Cerebellar cortex (tissue), 1 donor: ENCODE results near the gene KIR3DL1.
"Not testable (repeated sequence)": the region's sequence is repeated elsewhere in the genome, so short reads cannot be mapped to it uniquely, and the experiment has no call there.

Experiments used
- DNase-seq: peaks from one replicate; pipeline ENCODE4 v3.0.0-alpha.2; 2015; ENCODE audit warnings: low spot score

Gene KIR3DL1

DNA sequence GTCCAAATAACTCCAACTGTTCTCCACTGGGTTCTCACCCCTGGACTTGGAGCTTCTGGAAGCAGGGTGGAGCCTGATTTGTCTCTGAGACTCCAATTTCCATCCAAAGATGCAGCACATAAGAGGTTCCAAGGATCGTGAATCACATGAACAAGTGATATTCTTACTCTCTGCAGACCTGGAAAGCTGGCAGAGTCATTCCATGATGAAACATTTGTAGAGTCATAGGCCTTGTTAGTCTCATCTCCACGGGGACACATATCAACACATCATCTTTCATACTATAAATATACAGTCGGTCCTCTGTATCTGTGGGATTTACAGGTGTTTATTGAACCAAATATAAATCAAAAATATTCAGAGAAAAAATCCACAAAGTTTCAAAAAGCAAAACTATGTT, 1.7 kb upstream of the KIR3DL1 start:
- not testable (repeated sequence) for DNase-seq

DNA sequence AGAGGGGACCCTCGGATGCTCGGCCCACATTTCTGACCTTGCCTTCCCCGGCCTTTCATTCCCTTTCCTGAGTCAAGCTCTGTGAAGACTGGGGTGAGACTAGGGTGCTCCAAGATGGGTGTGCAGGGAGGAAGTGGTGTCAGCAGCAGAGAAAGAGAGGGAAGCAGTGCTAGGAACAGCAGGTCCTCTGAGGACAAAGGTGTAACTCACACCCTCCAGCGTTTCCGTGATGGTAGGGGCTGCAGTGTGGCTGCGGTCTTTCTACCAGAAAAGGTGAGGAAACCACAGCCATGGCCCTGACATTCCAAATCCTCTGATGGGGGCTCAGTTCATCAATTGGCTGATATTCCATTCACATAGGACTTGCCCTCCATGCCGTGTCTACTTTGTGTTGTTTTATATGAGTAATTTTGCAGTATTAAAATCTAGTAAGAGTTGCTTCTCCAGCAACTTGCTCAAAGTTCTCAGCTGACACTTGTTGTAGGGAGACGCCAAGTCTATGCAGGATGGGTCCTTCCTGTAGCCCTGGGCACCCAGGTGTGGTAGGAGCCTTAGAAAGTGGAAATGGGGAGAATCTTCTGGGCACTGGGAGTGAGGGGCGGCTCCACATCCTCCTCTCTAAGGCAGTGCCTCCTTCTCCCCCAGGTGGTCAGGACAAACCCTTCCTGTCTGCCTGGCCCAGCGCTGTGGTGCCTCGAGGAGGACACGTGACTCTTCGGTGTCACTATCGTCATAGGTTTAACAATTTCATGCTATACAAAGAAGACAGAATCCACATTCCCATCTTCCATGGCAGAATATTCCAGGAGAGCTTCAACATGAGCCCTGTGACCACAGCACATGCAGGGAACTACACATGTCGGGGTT, 1.6 kb downstream of the KIR3DL1 start:
- no peak for DNase-seq

DNA sequence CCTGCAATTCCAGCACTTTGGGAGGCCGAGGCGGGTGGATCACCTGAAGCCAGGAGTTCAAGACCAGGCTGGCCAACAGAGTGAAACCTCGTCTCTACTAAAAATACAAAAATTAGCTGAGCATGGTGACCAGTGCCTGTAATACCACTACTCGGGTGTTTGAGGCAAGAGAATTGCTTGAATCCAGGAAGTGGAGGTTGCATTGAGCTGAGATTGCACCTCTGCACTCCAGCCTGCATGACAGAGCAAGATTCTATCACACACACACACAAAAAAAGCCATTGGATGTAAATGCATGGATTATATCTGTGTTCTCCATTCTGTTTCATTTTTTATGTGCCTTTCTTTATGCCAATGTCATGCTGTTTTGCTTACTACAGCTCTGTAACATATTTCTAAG, 8.1 kb downstream of the KIR3DL1 start:
- not testable (repeated sequence) for DNase-seq

DNA sequence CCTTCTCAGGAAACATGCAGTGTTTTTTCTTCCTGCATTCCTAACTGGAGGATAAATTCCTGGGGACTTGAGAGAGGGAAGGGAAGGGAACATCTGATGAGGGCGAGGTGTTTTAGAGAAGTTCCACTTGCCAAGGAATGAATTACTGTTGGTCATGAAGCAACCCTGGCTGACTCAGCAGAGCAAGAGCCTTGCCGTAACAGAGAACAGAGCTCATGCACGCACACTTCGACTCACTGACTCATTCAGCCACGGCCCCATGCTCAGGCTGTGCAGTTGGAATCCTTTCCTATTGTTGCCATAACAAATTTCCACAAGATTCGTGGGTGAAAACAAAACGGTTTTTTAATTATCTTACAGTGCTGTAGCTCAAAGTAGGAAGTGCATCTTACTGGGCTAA, 9.1 kb downstream of the KIR3DL1 start:
- not testable (repeated sequence) for DNase-seq

DNA sequence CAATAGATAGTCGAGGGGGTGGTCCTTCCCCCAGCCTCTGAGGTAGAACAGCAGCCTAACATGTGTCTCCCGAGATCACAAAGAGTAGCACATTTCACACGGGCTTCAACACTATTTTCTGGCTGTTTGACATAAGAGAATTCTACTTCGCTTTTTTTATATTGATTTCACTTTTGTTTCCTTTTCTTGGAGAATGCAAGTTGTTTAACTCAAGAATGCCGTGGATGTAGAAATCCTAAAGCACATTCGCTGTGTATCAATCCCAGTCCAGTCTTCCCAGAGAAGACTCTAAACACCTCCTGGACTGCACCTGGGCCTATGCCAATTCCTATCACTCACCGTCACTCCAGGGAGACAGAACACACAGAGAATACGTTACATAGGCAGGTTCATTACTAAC, 11.8 kb downstream of the KIR3DL1 start:
- not testable (repeated sequence) for DNase-seq

DNA sequence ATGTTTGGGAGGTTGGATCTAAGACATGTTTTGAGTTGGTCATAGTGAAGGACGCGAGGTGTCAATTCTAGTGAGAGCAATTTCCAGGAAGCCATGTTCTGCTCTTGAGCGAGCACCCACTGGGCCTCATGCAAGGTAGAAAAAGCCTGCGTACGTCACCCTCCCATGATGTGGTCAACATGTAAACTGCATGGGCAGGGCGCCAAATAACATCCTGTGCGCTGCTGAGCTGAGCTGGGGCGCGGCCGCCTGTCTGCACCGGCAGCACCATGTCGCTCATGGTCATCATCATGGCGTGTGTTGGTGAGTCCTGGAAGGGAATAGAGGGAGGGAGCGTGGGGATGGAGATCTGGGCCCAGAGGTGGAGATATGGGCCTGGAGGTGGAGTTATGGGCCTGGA, 16.2 kb downstream of the KIR3DL1 start, which contains the start of gene KIR2DS4:
Gene KIR2DS4 (plus strand): TSS at position 181 of the 400 bp plus-strand sequence.
- DNase-seq = not testable (repeated sequence)

DNA sequence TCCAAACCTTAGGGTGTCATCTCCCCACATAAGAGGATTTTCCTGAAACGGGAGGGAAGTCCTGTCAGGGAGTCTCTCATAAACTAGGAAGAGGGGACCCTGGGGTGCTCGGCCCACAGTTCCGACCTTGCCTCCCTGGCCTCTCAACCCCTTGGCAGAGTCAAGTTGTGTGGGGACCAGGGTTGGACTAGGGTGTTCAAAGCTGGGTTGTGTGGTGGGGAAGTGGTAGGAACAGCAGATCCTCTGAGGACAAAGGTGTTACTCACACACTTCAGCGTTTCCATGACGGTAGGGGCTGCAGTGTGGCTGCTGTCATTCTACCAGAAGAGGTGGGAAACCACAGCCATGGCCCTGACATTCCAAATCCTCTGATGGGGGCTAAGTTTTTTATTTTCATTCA, 18.9 kb downstream of the KIR3DL1 start:
- not testable (repeated sequence) for DNase-seq

DNA sequence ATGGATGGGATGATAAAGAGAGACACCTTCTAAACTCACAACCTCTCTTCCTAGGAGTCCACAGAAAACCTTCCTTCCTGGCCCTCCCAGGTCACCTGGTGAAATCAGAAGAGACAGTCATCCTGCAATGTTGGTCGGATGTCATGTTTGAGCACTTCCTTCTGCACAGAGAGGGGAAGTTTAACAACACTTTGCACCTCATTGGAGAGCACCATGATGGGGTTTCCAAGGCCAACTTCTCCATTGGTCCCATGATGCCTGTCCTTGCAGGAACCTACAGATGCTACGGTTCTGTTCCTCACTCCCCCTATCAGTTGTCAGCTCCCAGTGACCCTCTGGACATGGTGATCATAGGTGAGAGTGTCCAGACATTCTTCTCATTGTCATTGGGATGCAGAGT, 21.3 kb downstream of the KIR3DL1 start:
- DNase-seq = not testable (repeated sequence)

DNA sequence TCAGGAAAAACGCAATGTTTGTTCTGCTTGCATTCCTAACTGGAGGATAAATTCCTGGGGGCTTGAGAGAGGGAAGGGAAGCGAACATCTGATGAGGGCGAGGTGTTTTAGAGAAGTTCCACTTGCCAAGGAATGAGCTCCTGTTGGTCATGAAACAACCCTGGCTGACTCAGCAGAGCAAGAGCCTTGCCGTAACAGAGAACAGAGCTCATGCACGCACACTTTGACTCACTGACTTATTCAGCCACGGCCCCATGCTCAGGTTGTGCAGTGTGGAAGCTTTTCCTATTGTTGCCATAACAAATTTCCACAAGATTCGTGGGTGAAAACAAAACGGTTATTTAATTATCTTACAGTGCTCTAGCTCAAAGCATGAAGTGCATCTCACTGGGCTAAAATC, 26.9 kb downstream of the KIR3DL1 start:
- DNase-seq = not testable (repeated sequence)

DNA sequence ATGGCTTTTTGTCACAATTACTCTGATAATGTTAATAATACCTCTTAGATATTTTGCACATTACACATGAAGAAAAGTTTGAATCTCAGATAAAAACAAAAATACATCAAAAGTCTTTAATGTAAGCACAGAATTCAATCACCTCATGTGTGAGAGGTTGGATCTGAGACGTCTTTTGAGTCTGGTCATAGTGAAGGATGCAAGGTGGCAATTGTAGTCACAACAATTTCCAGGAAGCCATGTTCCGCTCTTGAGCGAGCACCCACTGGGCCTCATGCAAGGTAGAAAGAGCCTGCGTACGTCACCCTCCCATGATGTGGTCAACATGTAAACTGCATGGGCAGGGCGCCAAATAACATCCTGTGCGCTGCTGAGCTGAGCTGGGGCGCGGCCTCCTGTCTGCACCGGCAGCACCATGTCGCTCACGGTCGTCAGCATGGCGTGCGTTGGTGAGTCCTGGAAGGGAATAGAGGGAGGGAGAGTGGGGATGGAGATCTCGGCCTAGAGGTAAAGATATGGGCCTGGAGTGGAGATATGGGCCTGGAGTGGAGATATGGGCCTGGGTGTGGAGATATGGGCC, 33.9 kb downstream of the KIR3DL1 start, which contains the start of gene KIR3DL2:
Gene KIR3DL2 (plus strand): TSS at position 383 of the 580 bp plus-strand sequence. CDS start 33 bp downstream, at position 416.
- not testable (repeated sequence) for DNase-seq

DNA sequence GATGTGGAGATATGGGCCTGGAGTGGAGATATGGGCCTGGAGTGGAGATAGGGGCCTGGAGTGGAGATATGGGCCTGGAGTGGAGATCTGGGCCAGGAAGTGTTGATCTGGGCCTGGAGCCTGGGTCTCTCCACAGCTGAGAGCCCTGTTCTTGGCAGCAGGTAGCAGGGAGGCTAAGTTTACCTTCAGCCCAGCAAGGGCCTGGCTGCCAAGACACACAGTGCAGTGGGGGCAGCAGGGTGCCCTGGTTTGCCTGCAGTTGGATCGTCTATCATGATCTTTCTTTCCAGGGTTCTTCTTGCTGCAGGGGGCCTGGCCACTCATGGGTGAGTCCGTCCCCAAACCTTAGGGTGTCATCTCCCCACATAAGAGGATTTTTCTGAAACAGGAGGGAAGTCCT, 34.7 kb downstream of the KIR3DL1 start:
- no peak for DNase-seq

DNA sequence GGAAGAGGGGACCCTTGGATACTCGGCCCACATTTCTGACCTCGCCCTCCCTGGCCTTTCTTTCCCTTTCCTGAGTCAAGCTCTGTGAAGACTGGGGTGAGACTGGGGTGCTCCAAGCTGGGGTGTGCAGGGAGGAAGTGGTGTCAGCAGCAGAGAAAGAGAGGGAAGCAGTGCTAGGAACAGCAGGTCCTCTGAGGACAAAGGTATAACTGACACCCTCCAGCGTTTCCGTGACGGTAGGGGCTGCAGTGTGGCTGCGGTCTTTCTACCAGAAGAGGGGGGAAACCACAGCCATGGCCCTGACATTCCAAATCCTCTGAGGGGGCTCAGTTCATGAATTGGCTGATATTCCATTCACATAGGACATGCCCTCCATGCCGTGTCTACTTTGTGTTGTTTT, 35.1 kb downstream of the KIR3DL1 start:
- no peak for DNase-seq

DNA sequence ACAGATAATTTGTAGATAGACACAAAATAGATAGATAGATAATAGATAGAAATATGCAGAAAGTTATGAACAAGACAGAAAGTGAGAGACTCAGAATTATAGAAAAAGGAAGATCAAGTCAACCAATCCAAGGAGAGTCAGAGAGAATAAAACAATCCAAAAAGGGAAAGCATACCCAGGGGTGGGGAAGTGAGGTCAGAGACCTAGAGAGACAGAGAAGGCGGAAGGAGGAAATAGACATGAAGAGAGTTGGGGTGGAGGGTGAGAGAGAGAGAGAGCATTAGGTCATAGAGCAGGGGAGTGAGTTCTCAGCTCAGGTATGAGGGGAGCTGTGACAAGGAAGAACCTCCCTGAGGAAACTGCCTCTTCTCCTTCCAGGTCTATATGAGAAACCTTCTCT, 39.0 kb downstream of the KIR3DL1 start:
- DNase-seq = not testable (repeated sequence)

DNA sequence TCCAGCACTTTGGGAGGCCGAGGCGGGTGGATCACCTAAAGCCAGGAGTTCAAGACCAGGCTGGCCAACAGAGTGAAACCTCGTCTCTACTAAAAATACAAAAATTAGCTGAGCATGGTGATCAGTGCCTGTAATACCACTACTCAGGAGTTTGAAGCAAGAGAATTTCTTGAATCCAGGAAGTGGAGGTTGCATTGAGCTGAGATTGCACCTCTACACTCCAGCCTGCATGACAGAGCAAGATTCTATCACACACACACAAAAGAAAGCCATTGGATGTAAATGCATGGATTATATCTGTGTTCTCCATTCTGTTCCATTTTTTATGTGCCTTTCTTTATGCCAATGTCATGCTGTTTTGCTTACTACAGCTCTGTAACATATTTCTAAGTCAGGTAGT, 42.2 kb downstream of the KIR3DL1 start:
- not testable (repeated sequence) for DNase-seq

DNA sequence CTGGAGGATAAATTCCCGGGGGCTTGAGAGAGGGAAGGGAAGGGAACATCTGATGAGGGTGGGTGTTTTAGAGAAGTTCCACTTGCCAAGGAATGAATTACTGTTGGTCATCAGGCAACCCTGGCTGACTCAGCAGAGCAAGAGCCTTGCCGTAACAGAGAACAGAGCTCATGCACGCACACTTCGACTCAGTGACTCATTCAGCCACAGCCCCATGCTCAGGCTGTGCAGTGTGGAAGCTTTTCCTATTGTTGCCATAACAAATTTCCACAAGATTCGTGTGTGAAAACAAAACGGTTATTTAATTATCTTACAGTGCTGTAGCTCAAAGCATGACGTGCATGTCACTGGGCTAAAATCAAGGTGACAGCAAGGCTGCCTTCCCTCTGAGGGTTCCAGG, 43.2 kb downstream of the KIR3DL1 start:
- DNase-seq = not testable (repeated sequence)

DNA sequence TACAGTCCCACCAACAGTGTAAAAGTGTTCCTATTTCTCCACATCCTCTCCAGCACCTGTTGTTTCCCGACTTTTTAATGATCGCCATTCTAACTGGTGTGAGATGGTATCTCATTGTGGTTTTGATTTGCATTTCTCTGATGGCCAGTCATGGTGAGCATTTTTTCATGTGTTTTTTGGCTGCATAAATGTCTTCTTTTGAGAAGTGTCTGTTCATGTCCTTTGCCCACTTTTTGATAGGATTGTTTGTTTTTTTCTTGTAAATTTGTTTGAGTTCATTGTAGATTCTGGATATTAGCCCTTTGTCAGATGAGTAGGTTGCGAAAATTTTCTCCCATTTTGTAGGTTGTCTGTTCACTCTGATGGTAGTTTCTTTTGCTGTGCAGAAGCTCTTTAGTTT, 47.2 kb downstream of the KIR3DL1 start:
- not testable (repeated sequence) for DNase-seq

DNA sequence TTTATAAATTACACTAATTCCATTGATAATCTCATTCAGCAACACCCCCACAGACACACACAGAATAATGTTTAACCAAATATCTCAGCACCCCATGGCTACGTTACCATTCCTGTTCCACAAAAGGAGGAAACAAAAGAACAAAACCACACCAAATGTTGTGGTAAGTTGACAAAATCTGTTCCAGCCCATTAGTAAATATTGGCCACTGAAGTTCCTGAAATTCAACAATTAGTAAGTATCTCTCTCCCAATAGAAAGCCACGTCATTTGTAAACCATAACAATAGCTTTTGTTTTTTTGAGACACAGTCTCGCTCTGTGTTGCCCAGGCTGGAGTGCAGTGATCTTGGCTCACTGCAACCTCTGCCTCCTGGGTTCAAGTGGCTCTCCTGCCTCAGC, 55.4 kb downstream of the KIR3DL1 start:
- no peak for DNase-seq

DNA sequence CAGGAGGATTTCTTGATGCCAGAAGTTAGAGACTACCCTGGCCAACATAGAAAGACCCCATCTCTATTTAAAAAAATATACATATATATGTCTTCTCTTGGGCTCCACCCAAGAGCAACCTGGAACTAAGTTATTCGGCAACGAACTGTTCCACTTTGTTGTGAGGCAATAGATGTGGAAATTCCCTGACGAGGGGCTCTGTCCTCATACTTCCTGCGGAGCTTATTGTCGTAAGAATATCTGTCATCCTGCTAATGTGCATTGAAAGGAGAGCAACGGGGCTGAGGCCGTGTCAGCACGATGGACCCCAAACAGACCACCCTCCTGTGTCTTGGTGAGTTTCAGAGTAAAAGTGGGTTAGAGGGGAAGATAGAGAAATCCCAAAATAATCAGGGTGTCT, 57.7 kb downstream of the KIR3DL1 start, which contains the start of gene FCAR:
Gene FCAR (plus strand): TSS at position 246 of the 400 bp plus-strand sequence. CDS start 55 bp downstream, at position 301.
- DNase-seq = no peak

DNA sequence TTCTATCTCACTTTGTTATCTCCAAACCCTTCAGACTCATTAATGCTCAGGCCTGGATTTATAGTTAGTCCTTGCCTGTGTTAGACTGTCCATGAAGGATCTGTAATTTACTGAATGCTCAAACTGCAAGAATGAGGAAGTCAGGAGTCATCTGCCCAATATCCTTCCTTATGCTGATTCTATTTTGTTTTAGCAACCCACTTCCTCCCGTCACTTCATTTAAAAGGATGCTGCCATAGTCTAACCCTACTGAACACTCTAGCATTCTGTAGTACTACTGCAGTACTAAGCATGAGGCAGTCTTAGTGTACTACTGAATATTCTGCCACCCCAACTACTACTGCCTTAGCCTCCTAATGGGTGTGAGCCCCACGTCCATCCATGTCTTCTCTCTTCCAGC, 59.2 kb downstream of the KIR3DL1 start:
- DNase-seq = no peak

DNA sequence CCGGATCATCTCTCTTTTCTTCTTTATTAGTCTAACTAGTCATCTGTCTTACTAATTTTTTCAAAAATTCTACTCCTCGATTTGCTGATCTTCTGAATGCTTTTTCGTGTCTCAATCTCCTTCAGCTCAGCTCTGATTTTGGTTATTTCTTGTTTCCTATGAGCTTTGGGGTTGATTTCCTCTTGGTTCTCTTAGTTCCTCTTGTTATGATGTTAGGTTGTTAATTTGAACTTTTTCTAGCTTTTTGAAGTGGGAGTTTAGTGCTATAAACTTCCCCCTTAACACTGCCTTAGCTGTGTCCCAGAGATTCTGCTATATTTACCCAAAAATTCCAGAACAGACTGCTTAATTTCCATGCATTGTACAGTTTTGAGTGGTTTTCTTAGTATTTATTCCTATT, 61.2 kb downstream of the KIR3DL1 start:
- DNase-seq = no peak
